ENCODE results near the gene NLRC3.

- TF ChIP-seq CTCF (IDR thresholded peaks at IDR 0.05) (no peak), EZH2 (IDR thresholded peaks at IDR 0.05; ENCODE audit: borderline replicate concordance, insufficient read depth, low read depth, low read length, poor library complexity, severe bottlenecking) (no peak)
Observed at GRCh38 chr16:3592559-3592958, 15.4 kb upstream of the NLRC3 start.
